Mononuclear cell (primary cell): ENCODE results near the gene AGPAT1. TPM values are rescaled to one million over a fixed set of nuclear protein-coding genes. Genes with fewer than 3 reads are reported as not detected.
A peak's percentile ranks its signal among the peaks of the same experiment; 100 is the strongest.
"Not testable (repeated sequence)": the region's sequence is repeated elsewhere in the genome, so short reads cannot be mapped to it uniquely, and the experiment has no call there.

Experiments used
- H3K27me3 ChIP-seq: 2 replicates; pipeline ENCODE4 v1.6.0; 2011; ENCODE audit warnings: low read length, control low read depth; ENCODE audit not compliant: insufficient read depth
- H3K4me1 ChIP-seq: 2 replicates; pipeline ENCODE4 v1.5.1; 2011; ENCODE audit warnings: mild to moderate bottlenecking, low read length, control low read depth; ENCODE audit not compliant: insufficient read depth
- H3K4me3 ChIP-seq: 2 replicates; pipeline ENCODE4 v1.5.1; 2011; ENCODE audit warnings: mild to moderate bottlenecking, low read length, moderate library complexity
- H3K9me3 ChIP-seq: 2 replicates; pipeline ENCODE4 v1.5.1; 2011; ENCODE audit warnings: low read depth, mild to moderate bottlenecking, control low read depth, low read length
- total RNA-seq: library from RNA; depleted of rRNA; stranded (reverse); fragments of >200 nt; gene quantifications from one replicate; pipeline ENCODE4 v1.2.3, GENCODE V29; 2012

Gene AGPAT1
- total RNA-seq, 1 donor = 12.9 TPM

DNA sequence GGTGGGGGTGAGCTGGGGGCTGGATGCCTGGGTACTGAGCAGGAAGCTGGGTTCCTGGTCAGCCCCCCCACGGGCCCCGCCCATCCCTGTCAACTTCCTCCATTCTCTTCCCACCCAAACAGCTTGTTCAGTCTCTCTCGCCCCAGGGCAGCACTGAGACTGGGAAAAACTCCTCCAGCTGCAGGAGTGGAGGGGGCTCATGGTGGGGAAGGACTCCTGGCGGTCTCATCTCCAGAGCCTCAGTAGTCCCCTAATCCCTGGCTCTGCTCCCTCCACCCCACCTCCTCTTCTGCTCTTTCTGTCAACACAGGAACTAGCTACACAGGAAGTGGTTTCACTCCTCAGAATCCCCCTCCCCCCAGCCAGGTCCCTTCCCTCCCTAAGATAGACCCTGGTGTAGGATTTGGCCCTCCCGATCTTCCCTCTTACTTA is 16.7 kb upstream of the AGPAT1 start, which contains the start of gene GPSM3:
TSS of gene GPSM3 (minus strand) at position 36 of the 432 bp plus-strand sequence. CDS start 130 bp downstream, outside the sequence.
- Histone ChIP-seq H3K4me3 (peak within 1 kb of the TSS; percentile 96), H3K4me1 (peaks cover 66% of the 10 kb centered on the region), H3K27me3 (no peaks in the 10 kb centered on the region), H3K9me3 (no peaks in the 10 kb centered on the region)

GRCh38 chr6:32191696-32192607 is 16.1 kb upstream of the AGPAT1 start:
- Histone ChIP-seq H3K4me1 (peaks cover 69% of the 10 kb centered on the region), H3K4me3 (peak overlapping the region; percentile 96), H3K9me3 (no peaks in the 10 kb centered on the region), H3K27me3 (no peaks in the 10 kb centered on the region)

DNA sequence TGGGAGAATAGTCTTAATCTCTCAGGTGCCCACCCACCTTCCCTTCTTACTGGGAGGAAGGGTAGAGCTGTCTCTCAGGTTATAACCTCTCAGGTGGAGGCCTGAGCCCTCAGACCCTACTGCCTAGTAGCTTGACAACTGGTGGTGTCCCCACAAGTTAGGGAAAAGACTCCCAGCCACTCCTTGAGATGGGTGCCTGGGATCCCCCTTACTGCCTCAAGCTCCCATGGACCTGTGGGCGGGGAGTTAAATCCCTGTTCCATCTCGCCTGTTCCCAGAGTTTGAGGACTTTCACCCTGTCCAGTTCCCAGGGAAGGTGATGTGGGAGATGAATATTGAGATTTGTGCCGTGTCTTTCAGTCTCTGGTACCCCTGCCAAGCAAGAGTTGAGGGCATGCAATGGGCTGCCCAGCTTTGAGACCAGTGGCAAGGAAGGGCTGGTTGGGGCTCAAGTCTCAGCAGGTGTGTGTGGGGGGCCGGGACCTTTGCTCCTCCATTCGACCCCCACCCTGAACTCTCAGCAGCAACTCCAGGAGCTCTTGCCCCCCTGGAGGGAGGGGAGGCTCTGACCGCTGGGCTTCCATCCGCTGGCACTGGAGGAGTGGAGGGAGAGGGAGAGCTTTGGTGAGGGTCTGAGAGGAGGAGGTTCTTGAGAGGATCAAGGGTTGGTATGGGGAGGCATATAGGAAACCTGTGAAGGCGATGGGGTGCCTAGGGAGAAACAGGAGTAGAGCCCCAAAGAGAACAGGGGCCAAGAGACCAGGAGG is 15.2 kb upstream of the AGPAT1 start:
- no peaks in the 10 kb centered on the region for H3K27me3 ChIP-seq
- peak overlapping the region; percentile 96 for H3K4me3 ChIP-seq
- H3K4me1 ChIP-seq = peaks cover 70% of the 10 kb centered on the region
- H3K9me3 ChIP-seq = no peaks in the 10 kb centered on the region

DNA sequence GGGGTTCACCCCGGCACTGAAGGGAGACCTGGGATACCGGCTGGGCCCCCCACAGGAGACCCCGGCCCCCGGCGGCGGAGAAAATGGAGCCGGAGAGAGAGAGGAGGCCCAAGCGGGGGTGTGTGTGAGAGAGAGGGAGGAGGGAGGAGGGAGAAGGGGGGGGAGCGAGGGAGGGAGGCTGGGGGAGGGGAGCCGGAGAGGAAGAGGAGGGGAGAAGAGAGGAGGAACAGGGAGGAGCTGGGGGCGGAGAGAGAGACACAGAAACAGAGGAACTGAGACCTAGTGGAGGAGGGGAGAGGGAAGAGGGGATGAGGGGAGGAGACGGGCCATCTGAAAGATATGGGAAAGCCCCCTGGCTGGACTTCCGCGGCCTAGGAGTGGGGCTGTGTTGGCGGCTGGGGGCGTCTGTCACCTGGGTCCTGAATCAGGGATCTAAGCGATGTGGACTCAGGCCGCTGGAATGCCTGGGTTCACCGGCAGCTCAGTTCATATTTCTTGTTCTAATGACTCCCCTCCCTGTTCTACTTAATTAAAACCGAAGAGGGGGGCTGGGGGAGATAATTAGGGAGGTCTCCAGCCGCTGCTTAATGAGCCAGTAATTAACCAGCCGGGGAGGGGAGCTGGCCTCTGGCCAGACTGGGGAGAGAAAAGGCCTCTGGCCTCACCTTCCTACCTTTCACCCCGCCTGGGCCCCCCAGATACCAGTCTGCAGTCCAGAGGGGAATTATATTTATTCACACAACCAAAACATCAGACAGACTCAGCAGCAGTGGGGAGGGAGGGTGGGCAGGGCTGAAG is 14.4 kb upstream of the AGPAT1 start, which contains the start of gene PBX2:
TSS of gene PBX2 (minus strand) at position 149 of the 798 bp plus-strand sequence. CDS start 287 bp downstream, outside the sequence.
- Histone ChIP-seq H3K9me3 (no peaks in the 10 kb centered on the region), H3K4me3 (peak within 1 kb of the TSS; percentile 96), H3K4me1 (peaks cover 73% of the 10 kb centered on the region), H3K27me3 (no peaks in the 10 kb centered on the region)

GRCh38 chr6:32189742-32190053 is 13.8 kb upstream of the AGPAT1 start:
- Histone ChIP-seq H3K4me3 (peak overlapping the region; percentile 96), H3K4me1 (peaks cover 67% of the 10 kb centered on the region), H3K9me3 (no peaks in the 10 kb centered on the region), H3K27me3 (no peaks in the 10 kb centered on the region)

- Histone ChIP-seq H3K4me1 (peaks cover 62% of the 10 kb centered on the region), H3K27me3 (no peaks in the 10 kb centered on the region), H3K9me3 (no peaks in the 10 kb centered on the region), H3K4me3 (peak overlapping the region; percentile 96)
These were observed 13.3 kb upstream of the AGPAT1 start for GRCh38 chr6:32189069-32189741.

- H3K27me3 ChIP-seq = no peaks in the 10 kb centered on the region
- peaks cover 57% of the 10 kb centered on the region for H3K4me1 ChIP-seq
- no peaks in the 10 kb centered on the region for H3K9me3 ChIP-seq
- peak overlapping the region; percentile 96 for H3K4me3 ChIP-seq
These were observed 12.6 kb upstream of the AGPAT1 start for GRCh38 chr6:32188381-32189068.

GRCh38 chr6:32187725-32188380 is 12.0 kb upstream of the AGPAT1 start:
- not testable (repeated sequence) for H3K4me3 ChIP-seq, H3K27me3 ChIP-seq, H3K9me3 ChIP-seq
- peaks cover 52% of the 10 kb centered on the region for H3K4me1 ChIP-seq

GRCh38 chr6:32187009-32187709 is 11.3 kb upstream of the AGPAT1 start:
- H3K4me1 ChIP-seq = peaks cover 56% of the 10 kb centered on the region
- H3K9me3 ChIP-seq = no peaks in the 10 kb centered on the region
- no peak overlapping the region for H3K4me3 ChIP-seq
- no peaks in the 10 kb centered on the region for H3K27me3 ChIP-seq

GRCh38 chr6:32186151-32186840 is 10.4 kb upstream of the AGPAT1 start:
- H3K27me3 ChIP-seq, H3K4me3 ChIP-seq, H3K9me3 ChIP-seq: not testable (repeated sequence)
- H3K4me1 ChIP-seq = peaks cover 55% of the 10 kb centered on the region

GRCh38 chr6:32185681-32186131 is 9.8 kb upstream of the AGPAT1 start:
- H3K27me3 ChIP-seq, H3K9me3 ChIP-seq, H3K4me3 ChIP-seq: not testable (repeated sequence)
- peaks cover 49% of the 10 kb centered on the region for H3K4me1 ChIP-seq

DNA sequence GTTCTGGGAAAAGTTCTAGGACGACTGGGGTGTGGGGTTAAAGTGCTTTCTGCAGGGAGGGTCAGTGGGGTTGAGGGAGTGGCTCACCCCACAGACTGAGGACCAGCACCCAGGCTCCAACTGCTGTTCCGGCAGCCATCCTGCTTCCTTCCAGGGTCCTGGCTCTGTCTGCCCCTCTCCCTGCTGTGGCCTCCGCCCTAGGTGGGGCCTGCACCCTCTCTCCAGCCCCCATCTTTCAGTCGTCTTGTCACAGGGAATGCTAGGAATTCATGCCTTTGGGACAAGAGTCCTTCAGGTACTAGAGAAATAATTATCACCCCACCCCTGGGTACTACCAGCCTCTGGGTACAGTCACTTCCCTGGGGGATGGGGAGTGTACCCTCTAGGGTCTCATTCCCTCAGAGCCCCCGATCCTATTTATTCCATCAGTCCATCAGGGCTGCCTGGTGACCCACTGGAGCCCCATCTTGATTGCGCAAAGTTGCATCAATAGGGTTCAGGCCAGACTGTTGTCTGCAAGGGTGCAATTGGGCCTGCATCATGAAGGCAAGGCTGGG is 8.3 kb upstream of the AGPAT1 start, which contains the start of gene AGER:
TSS of gene AGER (minus strand) at position 170 of the 557 bp plus-strand sequence. CDS start at position 139, 31 bp downstream.
- Histone ChIP-seq H3K27me3 (no peaks in the 10 kb centered on the region), H3K9me3 (no peaks in the 10 kb centered on the region), H3K4me1 (peaks cover 54% of the 10 kb centered on the region), H3K4me3 (no peak within 1 kb of the TSS)
